Kidney epithelial cell (primary cell): ENCODE data around the gene ARPC4. TPM values are rescaled to one million over a fixed set of nuclear protein-coding genes. Genes with fewer than 3 reads are reported as not detected.

Source experiments
- DNase-seq: peaks from one replicate; pipeline ENCODE4 v3.0.0-alpha.2; 2010; ENCODE audit warnings: low read depth
- H3K27me3 ChIP-seq: 2 replicates; pipeline ENCODE4 v1.6.0; 2011; ENCODE audit warnings: low read length; ENCODE audit not compliant: control insufficient read depth, insufficient read depth
- H3K36me3 ChIP-seq: 2 replicates; pipeline ENCODE4 v1.5.1; 2011; ENCODE audit warnings: low read length; ENCODE audit not compliant: control insufficient read depth, insufficient read depth
- H3K4me3 ChIP-seq: 2 replicates; pipeline ENCODE4 v1.5.1; 2011; ENCODE audit warnings: low read depth, mild to moderate bottlenecking, control low read depth, low read length
- total RNA-seq: library from RNA; depleted of rRNA; stranded (reverse); fragments of >200 nt; gene quantifications from 2 replicates; pipeline ENCODE4 v1.2.3, GENCODE V29; 2015
- TF ChIP-seq, protein P1 (sequence below): IDR thresholded peaks from 2 replicates; pipeline ENCODE4 v1.5.1; 2011; ENCODE audit warnings: mild to moderate bottlenecking, moderate library complexity, low read length, control low read depth, inconsistent platforms; ENCODE audit not compliant: insufficient read depth, poor library complexity, severe bottlenecking

Gene ARPC4
- total RNA-seq, 1 donor from 2014 or later: 204 TPM

DNA sequence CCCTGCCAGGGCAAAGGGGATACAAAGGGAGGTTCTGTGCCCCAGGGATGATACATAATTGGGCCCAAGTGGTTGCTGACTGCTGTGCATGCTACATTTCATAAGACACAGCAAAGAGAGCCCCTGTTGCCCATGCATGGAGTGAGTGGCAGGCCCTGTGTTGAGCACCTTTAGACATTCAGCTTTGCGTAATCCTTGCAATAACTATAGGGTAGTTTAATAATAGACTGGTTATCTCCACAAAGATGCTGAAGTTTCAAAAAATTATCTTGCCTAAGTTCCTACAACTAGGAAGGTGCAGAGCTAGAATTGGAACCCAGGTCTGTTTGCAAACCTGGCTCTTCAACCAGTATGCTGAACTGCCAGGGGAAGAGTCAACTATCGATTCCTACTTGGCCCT is 44.9 kb upstream of the ARPC4 start:
- Histone ChIP-seq H3K27me3 (no peaks in the 10 kb centered on the region), H3K36me3 (peaks cover 10% of the 10 kb centered on the region), H3K4me3 (no peak overlapping the region)
- TF ChIP-seq, protein P1, sequence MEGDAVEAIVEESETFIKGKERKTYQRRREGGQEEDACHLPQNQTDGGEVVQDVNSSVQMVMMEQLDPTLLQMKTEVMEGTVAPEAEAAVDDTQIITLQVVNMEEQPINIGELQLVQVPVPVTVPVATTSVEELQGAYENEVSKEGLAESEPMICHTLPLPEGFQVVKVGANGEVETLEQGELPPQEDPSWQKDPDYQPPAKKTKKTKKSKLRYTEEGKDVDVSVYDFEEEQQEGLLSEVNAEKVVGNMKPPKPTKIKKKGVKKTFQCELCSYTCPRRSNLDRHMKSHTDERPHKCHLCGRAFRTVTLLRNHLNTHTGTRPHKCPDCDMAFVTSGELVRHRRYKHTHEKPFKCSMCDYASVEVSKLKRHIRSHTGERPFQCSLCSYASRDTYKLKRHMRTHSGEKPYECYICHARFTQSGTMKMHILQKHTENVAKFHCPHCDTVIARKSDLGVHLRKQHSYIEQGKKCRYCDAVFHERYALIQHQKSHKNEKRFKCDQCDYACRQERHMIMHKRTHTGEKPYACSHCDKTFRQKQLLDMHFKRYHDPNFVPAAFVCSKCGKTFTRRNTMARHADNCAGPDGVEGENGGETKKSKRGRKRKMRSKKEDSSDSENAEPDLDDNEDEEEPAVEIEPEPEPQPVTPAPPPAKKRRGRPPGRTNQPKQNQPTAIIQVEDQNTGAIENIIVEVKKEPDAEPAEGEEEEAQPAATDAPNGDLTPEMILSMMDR: no peak
- no peak for DNase-seq

DNA sequence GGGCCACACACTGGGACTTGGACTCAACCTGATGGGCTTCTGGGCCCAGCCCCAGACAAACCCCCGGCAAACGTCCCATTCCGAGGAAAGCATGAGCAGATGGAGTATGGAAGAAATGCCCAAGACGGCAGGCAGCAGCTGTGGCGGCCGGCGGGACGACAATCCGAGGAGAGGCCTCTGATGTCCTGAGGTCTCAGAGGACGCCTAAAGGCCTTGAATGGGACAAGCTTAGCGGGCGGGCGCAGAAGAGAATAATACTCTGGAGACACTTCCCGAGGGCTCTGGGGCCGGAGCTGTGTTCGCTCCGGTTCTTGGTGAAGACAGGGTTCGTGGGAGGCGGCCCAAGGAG is 43.6 kb upstream of the ARPC4 start:
- H3K4me3 ChIP-seq: peak overlapping the region; percentile 73
- no peak for DNase-seq
- TF ChIP-seq, protein P1: no peak
- H3K36me3 ChIP-seq: peaks cover 8% of the 10 kb centered on the region
- no peaks in the 10 kb centered on the region for H3K27me3 ChIP-seq

DNA sequence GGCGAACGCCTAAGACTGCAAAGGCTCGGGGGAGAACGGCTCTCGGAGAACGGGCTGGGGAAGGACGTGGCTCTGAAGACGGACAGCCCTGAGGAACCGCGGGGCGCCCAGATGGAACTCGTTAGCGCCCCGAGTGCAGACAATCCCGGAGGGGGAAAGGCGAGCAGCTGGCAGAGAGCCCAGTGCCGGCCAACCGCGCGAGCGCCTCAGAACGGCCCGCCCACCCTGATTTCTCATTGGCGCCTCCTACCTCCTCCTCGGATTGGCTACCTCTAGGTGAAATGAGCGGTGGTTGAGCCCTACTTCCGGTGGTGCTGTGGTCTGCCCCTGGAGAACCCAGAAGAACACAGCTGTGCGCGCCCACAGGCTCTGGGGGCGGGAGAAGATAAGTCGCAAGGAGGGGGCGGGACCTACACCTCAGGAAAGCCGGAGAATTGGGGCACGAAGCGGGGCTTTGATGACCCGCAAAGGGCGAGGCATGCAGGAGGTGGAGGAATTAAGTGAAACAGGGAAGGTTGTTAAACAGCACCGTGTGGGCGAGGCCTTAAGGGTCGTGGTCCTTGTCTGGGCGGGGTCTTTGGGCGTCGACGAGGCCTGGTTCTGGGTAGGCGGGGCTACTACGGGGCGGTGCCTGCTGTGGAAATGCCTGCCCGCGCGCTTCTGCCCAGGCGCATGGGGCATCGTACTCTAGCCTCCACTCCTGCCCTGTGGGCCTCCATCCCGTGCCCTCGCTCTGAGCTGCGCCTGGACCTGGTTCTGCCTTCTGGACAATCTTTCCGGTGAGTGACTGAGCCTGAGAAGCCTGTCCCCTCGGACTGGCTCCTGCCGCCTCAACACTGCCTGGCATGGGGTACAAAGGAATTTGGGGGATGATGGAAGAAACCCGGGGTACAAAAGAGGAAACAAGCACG is 43.0 kb upstream of the ARPC4 start, which contains the start of gene OGG1:
Gene OGG1 (plus strand): TSS at position 308 of the 911 bp plus-strand sequence. CDS start 335 bp downstream, at position 643.
- Histone ChIP-seq H3K4me3 (peak within 1 kb of the TSS; percentile 73), H3K36me3 (peaks cover 6% of the 10 kb centered on the region), H3K27me3 (no peaks in the 10 kb centered on the region)
- TF ChIP-seq, protein P1: no peak
- DNase-seq: peak; percentile 93

DNA sequence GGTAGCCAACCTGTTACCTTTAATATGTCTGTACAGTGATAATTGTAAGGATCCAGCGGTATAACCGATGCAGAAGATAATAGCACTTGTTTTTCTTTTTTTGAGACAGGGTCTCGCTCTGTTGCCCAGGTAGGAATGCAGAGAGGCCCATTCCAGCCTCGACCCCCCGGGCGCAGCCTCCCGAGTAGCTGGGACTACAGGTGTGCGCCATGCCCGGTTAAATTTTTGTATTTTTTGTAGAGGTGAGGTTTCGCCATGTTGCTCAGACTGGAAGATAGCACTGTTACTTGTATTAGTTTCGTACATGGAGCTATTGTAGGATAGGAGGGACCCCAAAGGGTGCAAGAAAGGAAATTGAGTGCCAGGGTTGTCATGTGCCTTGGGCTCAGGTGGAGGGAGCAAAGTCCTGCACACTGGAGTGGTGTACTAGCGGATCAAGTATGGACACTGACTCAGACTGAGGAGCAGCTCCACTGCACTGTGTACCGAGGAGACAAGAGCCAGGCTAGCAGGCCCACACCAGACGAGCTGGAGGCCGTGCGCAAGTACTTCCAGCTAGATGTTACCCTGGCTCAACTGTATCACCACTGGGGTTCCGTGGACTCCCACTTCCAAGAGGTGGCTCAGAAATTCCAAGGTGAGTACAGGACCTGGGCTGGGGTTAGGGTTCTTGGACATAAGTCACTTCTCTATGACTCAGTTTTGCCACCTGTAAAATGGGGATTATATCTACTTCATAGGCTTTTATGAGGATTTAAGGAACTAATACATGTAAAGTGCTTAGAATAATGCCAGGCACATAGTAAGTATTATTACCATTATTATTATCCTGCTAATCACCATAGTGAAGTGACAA is 42.1 kb upstream of the ARPC4 start:
- H3K27me3 ChIP-seq: no peaks in the 10 kb centered on the region
- TF ChIP-seq, protein P1: no peak
- H3K4me3 ChIP-seq: peak overlapping the region; percentile 73
- DNase-seq: no peak
- H3K36me3 ChIP-seq: peaks cover 4% of the 10 kb centered on the region

DNA sequence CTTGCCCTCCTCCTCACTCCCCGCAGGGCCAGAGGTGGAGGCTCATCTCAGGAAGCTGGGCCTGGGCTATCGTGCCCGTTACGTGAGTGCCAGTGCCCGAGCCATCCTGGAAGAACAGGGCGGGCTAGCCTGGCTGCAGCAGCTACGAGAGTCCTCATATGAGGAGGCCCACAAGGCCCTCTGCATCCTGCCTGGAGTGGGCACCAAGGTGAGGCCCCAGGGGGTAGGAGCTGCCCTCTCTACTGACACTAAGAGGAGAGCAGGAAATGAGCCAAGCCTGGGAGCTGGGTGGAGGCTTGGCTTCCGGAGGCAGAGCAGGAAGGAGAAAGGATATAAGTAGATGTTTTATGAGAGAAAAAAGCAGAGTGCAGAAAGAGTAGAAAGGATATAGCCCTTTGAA is 38.2 kb upstream of the ARPC4 start:
- Histone ChIP-seq H3K36me3 (peaks cover 3% of the 10 kb centered on the region), H3K27me3 (no peaks in the 10 kb centered on the region), H3K4me3 (no peak overlapping the region)
- TF ChIP-seq, protein P1: no peak
- no peak for DNase-seq
